ENCODE measurements around the gene CTSE.
A peak's percentile ranks its signal among the peaks of the same experiment; 100 is the strongest.
"Not testable (repeated sequence)": the region's sequence is repeated elsewhere in the genome, so short reads cannot be mapped to it uniquely, and the experiment has no call there.

CTSE gene
- total RNA-seq: 0 to 0.13 reads per million in 2 donors

- DNase-seq: no peak
These were observed at the start of gene CTSE for GRCh38 chr1:206023695-206024094. Gene CTSE (minus strand): TSS chr1:206023895. CDS start chr1:206023791, 104 bp downstream.

- DNase-seq: no peak
These were observed 47.1 kb upstream of the CTSE start for GRCh38 chr1:206070627-206071304.

- no peak for DNase-seq
These were observed 44.6 kb upstream of the CTSE start for GRCh38 chr1:206068314-206068713.

GRCh38 chr1:206067486-206068227 lies 44.0 kb upstream of the CTSE start:
- DNase-seq: no peak

GRCh38 chr1:206066479-206067171 lies 42.9 kb upstream of the CTSE start:
- DNase-seq: peak in 1 of 5 experiments; percentile 60

- no peak for DNase-seq
These were observed 42.0 kb upstream of the CTSE start for GRCh38 chr1:206065547-206066145.

GRCh38 chr1:206064501-206064900 lies 40.8 kb upstream of the CTSE start:
- DNase-seq: not testable (repeated sequence)

- DNase-seq: not testable (repeated sequence)
These were observed 40.3 kb upstream of the CTSE start for GRCh38 chr1:206064001-206064400.

- no peak for DNase-seq
These were observed 38.8 kb upstream of the CTSE start for GRCh38 chr1:206062464-206062863.

- DNase-seq: no peak
These were observed 37.1 kb upstream of the CTSE start for GRCh38 chr1:206060844-206061243.

- DNase-seq: no peak
These were observed 35.7 kb upstream of the CTSE start for GRCh38 chr1:206059355-206059915.

GRCh38 chr1:206058927-206059292 lies 35.2 kb upstream of the CTSE start:
- DNase-seq: no peak

- not testable (repeated sequence) for DNase-seq
These were observed 34.7 kb upstream of the CTSE start for GRCh38 chr1:206058289-206058926.

GRCh38 chr1:206055639-206056323 lies 32.1 kb upstream of the CTSE start:
- not testable (repeated sequence) for DNase-seq

- not testable (repeated sequence) for DNase-seq
These were observed 31.5 kb upstream of the CTSE start for GRCh38 chr1:206055069-206055625.

- not testable (repeated sequence) for DNase-seq
These were observed 29.9 kb upstream of the CTSE start for GRCh38 chr1:206053616-206054015.

GRCh38 chr1:206052919-206053610 lies 29.4 kb upstream of the CTSE start, which contains the start of gene RHEX:
Gene RHEX (plus strand): TSS chr1:206053173. CDS start chr1:206097829, 44,656 bp downstream.
- DNase-seq: peak in 1 of 5 experiments; percentile 51

- not testable (repeated sequence) for DNase-seq
These were observed 28.7 kb upstream of the CTSE start for GRCh38 chr1:206052231-206052865.

- peak in 2 of 5 experiments; percentile 5 to 74 for DNase-seq
These were observed 27.1 kb upstream of the CTSE start for GRCh38 chr1:206050655-206051235.
